Karpas-422 (cell line): ENCODE measurements around the gene RMDN2. TPM values are rescaled to one million over a fixed set of nuclear protein-coding genes. Genes with fewer than 3 reads are reported as not detected.

ENCODE experiments used
- DNase-seq: peaks from one replicate; pipeline ENCODE4 v3.0.0-alpha.2; 2015
- H2AFZ ChIP-seq: fragments of 200-600 bp; sonication (generic); 2 replicates; pipeline ENCODE4 v1.6.1; 2014; ENCODE audit warnings: antibody characterized with exemption, low read length, mixed read lengths
- H3K27ac ChIP-seq: fragments of 200-600 bp; sonication (generic); 2 replicates; pipeline ENCODE4 v1.5.1; 2014; ENCODE audit warnings: mild to moderate bottlenecking, low read length, moderate library complexity
- H3K27me3 ChIP-seq: fragments of 200-600 bp; sonication (generic); 2 replicates; pipeline ENCODE4 v1.6.1; 2014; ENCODE audit warnings: low read length, mixed read lengths
- H3K36me3 ChIP-seq: fragments of 200-600 bp; sonication (generic); 2 replicates; pipeline ENCODE4 v1.6.1; 2014; ENCODE audit warnings: low read length, mixed read lengths; ENCODE audit not compliant: insufficient read depth
- H3K4me1 ChIP-seq: fragments of 200-600 bp; sonication (generic); 2 replicates; pipeline ENCODE4 v1.6.1; 2014; ENCODE audit warnings: mild to moderate bottlenecking, low read length, mixed read lengths
- H3K4me2 ChIP-seq: fragments of 200-600 bp; sonication (generic); 2 replicates; pipeline ENCODE4 v1.6.1; 2014; ENCODE audit warnings: low read length, low read depth, mild to moderate bottlenecking; ENCODE audit not compliant: poor library complexity, severe bottlenecking
- H3K4me3 ChIP-seq: fragments of 200-600 bp; sonication (generic); 2 replicates; pipeline ENCODE4 v1.5.1; 2014; ENCODE audit warnings: mild to moderate bottlenecking, antibody characterized with exemption, low read length, mixed read lengths
- H3K79me2 ChIP-seq: fragments of 200-600 bp; sonication (generic); 2 replicates; pipeline ENCODE4 v1.6.1; 2014; ENCODE audit warnings: mild to moderate bottlenecking, low read length, mixed read lengths
- H3K9ac ChIP-seq: fragments of 200-600 bp; sonication (generic); 2 replicates; pipeline ENCODE4 v1.6.0; 2014; ENCODE audit warnings: low read length
- H3K9me2 ChIP-seq: fragments of 200-600 bp; sonication (generic), shearing (Covaris generic); replicated peaks from 2 replicates; pipeline ENCODE4 v1.6.0; 2014; ENCODE audit warnings: mild to moderate bottlenecking, low read length, moderate library complexity; ENCODE audit not compliant: insufficient read depth
- H3K9me3 ChIP-seq: fragments of 300-700, 200-600 bp; sonication (generic); 2 replicates; pipeline ENCODE4 v1.6.1; 2014; ENCODE audit warnings: low read length, mixed read lengths
- H4K20me1 ChIP-seq: fragments of 200-600 bp; sonication (generic); 2 replicates; pipeline ENCODE4 v1.6.1; 2014; ENCODE audit warnings: mild to moderate bottlenecking, antibody characterized with exemption, low read length, low read depth; ENCODE audit not compliant: insufficient read depth
- total RNA-seq: library from RNA; depleted of rRNA; stranded (reverse); fragments of >200 nt; shearing (Covaris generic); gene quantifications from 2 replicates; pipeline ENCODE4 v1.2.3, GENCODE V29; 2014; ENCODE audit warnings: low replicate concordance

RMDN2 gene
- total RNA-seq, 1 experiment from 2014 or later: 6.5 TPM

DNA sequence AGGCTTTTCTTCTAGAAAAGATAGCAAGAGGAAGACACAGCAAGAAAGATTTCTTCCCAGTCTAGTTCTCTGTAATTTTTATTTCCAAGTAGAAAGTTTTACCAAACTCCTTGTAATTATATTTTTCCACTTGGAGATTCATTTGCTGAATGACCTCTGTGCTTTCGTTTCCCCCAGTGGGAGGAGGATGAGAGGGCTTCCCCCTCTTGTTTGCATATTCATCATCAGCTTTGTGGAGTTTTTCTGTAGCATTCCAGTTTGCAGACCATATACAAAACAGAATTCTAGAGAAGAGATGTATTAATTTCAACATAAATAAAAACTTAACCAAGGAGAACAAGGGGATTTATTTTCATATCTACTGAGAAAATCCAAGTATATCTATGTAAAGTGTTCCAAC is 51.3 kb downstream of the RMDN2 start:
- Histone ChIP-seq H3K27me3 (no peaks in the 10 kb centered on the region), H3K9me3 (no peaks in the 10 kb centered on the region), H3K36me3 (no peaks in the 10 kb centered on the region), H3K9ac (no peak overlapping the region), H2AFZ (no peak overlapping the region), H3K79me2 (no peaks in the 10 kb centered on the region), H3K4me2 (no peak overlapping the region), H3K9me2 (no peaks in the 10 kb centered on the region), H3K4me1 (no peaks in the 10 kb centered on the region), H3K4me3 (no peak overlapping the region), H4K20me1 (0 out of 2 replicates have a peak, but pooled peaks cover 5% of the 10 kb centered on the region), H3K27ac (no peak overlapping the region)
- DNase-seq: no peak

DNA sequence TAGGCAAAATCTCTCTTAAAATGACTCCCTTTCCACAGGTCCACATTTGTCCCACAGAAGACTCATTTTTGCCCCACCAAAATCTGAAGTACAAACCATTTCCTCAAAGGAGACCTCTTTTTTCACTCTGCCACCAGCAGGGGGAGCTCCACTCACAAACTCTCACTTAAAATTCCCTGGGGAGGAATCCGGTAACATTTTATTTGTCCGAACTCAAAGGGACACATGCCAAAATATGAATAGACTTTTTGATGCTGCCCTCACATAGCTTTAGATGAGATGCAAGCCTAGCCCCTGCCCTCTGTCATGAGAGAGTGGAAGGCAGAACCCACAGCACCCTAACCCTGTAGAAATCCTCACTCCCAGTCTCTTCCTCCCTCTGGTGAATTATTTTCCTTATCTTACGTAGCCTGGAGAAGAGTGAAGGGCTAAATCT is 57.1 kb downstream of the RMDN2 start:
- Histone ChIP-seq H3K9me3 (no peaks in the 10 kb centered on the region), H3K9me2 (no peaks in the 10 kb centered on the region), H3K4me1 (peaks cover 3% of the 10 kb centered on the region), H3K36me3 (no peaks in the 10 kb centered on the region), H3K79me2 (no peaks in the 10 kb centered on the region), H4K20me1 (no peaks in the 10 kb centered on the region), H3K27me3 (no peaks in the 10 kb centered on the region), H3K9ac (no peak overlapping the region), H3K4me3 (no peak overlapping the region), H2AFZ (no peak overlapping the region), H3K4me2 (no peak overlapping the region), H3K27ac (no peak overlapping the region)
- DNase-seq: peak; percentile 88

DNA sequence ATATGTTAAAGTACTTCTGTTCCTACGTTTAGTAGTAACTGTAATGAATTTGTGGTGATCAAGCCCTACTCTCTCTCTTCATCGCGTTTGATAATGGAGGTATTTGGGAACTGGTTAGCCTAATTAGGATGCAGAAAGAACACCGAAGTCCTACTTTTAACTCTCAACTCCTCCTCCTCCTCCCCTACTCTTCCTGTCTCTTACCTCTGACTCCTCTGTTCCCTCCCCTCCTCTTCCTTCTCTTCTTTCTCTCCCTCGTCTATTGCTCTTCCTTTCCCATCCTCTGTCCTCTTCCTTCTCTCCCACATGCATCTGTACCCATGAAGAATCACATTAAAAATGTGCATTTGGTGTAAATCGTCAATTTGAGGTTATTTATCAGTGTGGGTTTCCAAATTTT is 57.8 kb downstream of the RMDN2 start:
- Histone ChIP-seq H4K20me1 (no peaks in the 10 kb centered on the region), H3K27me3 (no peaks in the 10 kb centered on the region), H3K9me3 (no peaks in the 10 kb centered on the region), H3K9ac (no peak overlapping the region), H3K27ac (no peak overlapping the region), H3K36me3 (no peaks in the 10 kb centered on the region), H2AFZ (no peak overlapping the region), H3K79me2 (no peaks in the 10 kb centered on the region), H3K4me2 (no peak overlapping the region), H3K9me2 (no peaks in the 10 kb centered on the region), H3K4me1 (peaks cover 3% of the 10 kb centered on the region), H3K4me3 (no peak overlapping the region)
- no peak for DNase-seq

DNA sequence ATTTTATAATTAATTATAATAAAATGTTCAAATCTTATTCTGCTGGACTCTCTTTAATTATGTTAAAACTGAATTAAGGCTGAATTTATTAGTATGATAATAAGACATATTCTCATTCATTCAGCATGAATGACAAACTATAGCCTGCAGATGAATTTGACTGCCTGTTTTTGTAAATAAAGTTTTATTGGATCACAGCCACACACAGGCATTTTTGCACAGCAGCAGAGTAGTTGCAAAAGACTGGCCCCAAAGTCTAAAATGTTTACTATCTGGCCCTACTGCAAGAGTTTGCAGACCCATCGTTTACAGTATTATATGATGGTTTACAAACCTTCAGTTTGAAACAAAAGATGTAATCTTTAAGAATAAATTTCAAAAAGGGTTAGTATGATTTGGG is 58.6 kb downstream of the RMDN2 start:
- no peaks in the 10 kb centered on the region for H3K36me3 ChIP-seq
- H2AFZ ChIP-seq: no peak overlapping the region
- H3K79me2 ChIP-seq: no peaks in the 10 kb centered on the region
- no peaks in the 10 kb centered on the region for H3K9me3 ChIP-seq
- H3K4me1 ChIP-seq: peaks cover 3% of the 10 kb centered on the region
- no peak overlapping the region for H3K27ac ChIP-seq
- no peaks in the 10 kb centered on the region for H3K9me2 ChIP-seq
- DNase-seq: no peak
- H3K9ac ChIP-seq: no peak overlapping the region
- H3K4me2 ChIP-seq: no peak overlapping the region
- H4K20me1 ChIP-seq: no peaks in the 10 kb centered on the region
- no peaks in the 10 kb centered on the region for H3K27me3 ChIP-seq
- H3K4me3 ChIP-seq: no peak overlapping the region

GRCh38 chr2:37984176-37984575 is 59.1 kb downstream of the RMDN2 start:
- H3K9me2 ChIP-seq: no peaks in the 10 kb centered on the region

GRCh38 chr2:37984589-37984988 is 59.5 kb downstream of the RMDN2 start:
- H3K79me2 ChIP-seq: no peaks in the 10 kb centered on the region
- H3K27me3 ChIP-seq: no peaks in the 10 kb centered on the region
- H3K36me3 ChIP-seq: no peaks in the 10 kb centered on the region
- no peaks in the 10 kb centered on the region for H3K9me3 ChIP-seq
- H3K27ac ChIP-seq: no peak overlapping the region
- DNase-seq: no peak
- no peak overlapping the region for H2AFZ ChIP-seq
- no peak overlapping the region for H3K9ac ChIP-seq
- H4K20me1 ChIP-seq: no peaks in the 10 kb centered on the region
- peaks cover 3% of the 10 kb centered on the region for H3K4me1 ChIP-seq
- no peak overlapping the region for H3K4me3 ChIP-seq
- no peaks in the 10 kb centered on the region for H3K9me2 ChIP-seq
- no peak overlapping the region for H3K4me2 ChIP-seq

More at GRCh38 chr2:37984176-37984575, 59.1 kb downstream of the RMDN2 start:
- DNase-seq: no peak
- no peaks in the 10 kb centered on the region for H3K79me2 ChIP-seq
- no peaks in the 10 kb centered on the region for H3K27me3 ChIP-seq
- no peaks in the 10 kb centered on the region for H4K20me1 ChIP-seq
- H3K9ac ChIP-seq: no peak overlapping the region
- no peak overlapping the region for H3K4me2 ChIP-seq
- H3K27ac ChIP-seq: no peak overlapping the region
- H3K4me3 ChIP-seq: no peak overlapping the region
- H3K9me3 ChIP-seq: no peaks in the 10 kb centered on the region
- H3K36me3 ChIP-seq: no peaks in the 10 kb centered on the region
- H3K4me1 ChIP-seq: peaks cover 3% of the 10 kb centered on the region
- no peak overlapping the region for H2AFZ ChIP-seq

- no peaks in the 10 kb centered on the region for H3K36me3 ChIP-seq
- H3K4me2 ChIP-seq: no peak overlapping the region
- no peaks in the 10 kb centered on the region for H3K79me2 ChIP-seq
- H3K9me3 ChIP-seq: no peaks in the 10 kb centered on the region
- H3K9me2 ChIP-seq: no peaks in the 10 kb centered on the region
- H3K27ac ChIP-seq: no peak overlapping the region
- H3K27me3 ChIP-seq: no peaks in the 10 kb centered on the region
- no peaks in the 10 kb centered on the region for H4K20me1 ChIP-seq
- no peak overlapping the region for H3K9ac ChIP-seq
- H3K4me1 ChIP-seq: peaks cover 3% of the 10 kb centered on the region
- H3K4me3 ChIP-seq: no peak overlapping the region
- H2AFZ ChIP-seq: no peak overlapping the region
- DNase-seq: no peak
Observed at GRCh38 chr2:37985333-37985732, 60.2 kb downstream of the RMDN2 start.

DNA sequence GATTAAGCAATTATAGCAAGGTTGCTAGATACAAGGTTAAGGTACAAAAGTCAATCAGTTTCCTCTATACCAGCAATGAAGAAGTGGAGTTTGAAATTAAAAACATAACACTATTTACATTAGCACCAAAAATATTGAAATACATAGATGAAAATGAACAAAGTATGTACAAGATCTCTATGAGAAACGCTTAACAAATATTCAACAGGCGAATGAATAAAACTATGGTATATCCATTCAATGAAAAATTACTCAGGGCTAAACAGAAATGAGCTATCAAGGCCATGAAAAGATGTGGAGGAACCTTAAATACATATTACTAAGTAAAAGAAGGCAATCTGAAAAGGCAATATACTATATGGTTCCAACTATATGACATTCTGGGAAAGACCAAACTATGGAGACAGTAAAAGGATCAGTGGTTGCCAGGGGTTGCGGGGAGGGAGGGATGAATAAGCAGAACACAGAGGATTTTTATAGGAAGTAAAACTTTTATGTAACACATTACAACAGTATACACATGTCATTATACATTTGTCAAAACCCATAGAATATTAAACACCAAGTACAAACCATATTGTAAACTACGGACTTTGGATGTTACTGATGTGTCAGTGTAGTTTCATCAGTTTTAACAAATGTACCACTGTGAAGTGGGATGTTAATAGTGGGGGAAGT is 62.1 kb downstream of the RMDN2 start:
- Histone ChIP-seq H2AFZ (no peak overlapping the region), H3K4me2 (no peak overlapping the region), H3K36me3 (no peaks in the 10 kb centered on the region), H3K27me3 (no peaks in the 10 kb centered on the region), H3K9ac (no peak overlapping the region), H3K27ac (no peak overlapping the region), H3K4me3 (no peak overlapping the region), H3K9me2 (no peaks in the 10 kb centered on the region), H4K20me1 (no peaks in the 10 kb centered on the region), H3K4me1 (peaks cover 2% of the 10 kb centered on the region), H3K79me2 (no peaks in the 10 kb centered on the region), H3K9me3 (no peaks in the 10 kb centered on the region)
- DNase-seq: no peak
